HUES6 (cell line): Measurements from ENCODE around the gene VTA1.

Source experiments
- H3K27ac ChIP-seq: 2 replicates; pipeline ENCODE4 v1.7.0; 2013; ENCODE audit warnings: low read depth, mild to moderate bottlenecking, low read length, inconsistent platforms
- H3K27me3 ChIP-seq: 2 replicates; pipeline ENCODE4 v1.6.1; 2013; ENCODE audit warnings: low read length; ENCODE audit not compliant: control insufficient read depth, insufficient read depth
- H3K36me3 ChIP-seq: 2 replicates; pipeline ENCODE4 v1.6.1; 2013; ENCODE audit warnings: low read length; ENCODE audit not compliant: control insufficient read depth, insufficient read depth
- H3K4me1 ChIP-seq: 2 replicates; pipeline ENCODE4 v1.6.1; 2013; ENCODE audit warnings: low read length; ENCODE audit not compliant: control insufficient read depth, insufficient read depth
- H3K4me3 ChIP-seq: 2 replicates; pipeline ENCODE4 v1.5.1; 2013; ENCODE audit warnings: low read depth, low read length
- H3K9ac ChIP-seq: one replicate; pipeline ENCODE4 v1.6.1; 2013; ENCODE audit warnings: mild to moderate bottlenecking, low read length
- H3K9me3 ChIP-seq: 2 replicates; pipeline ENCODE4 v1.6.1; 2013; ENCODE audit warnings: low read depth, low read length; ENCODE audit not compliant: control insufficient read depth, insufficient read depth

Gene VTA1

GRCh38 chr6:142266060-142266459 lies 119.0 kb downstream of the VTA1 start:
- Histone ChIP-seq H3K27ac (no peak overlapping the region), H3K27me3 (no peaks in the 10 kb centered on the region; the same call in 1 of the 2 replicates), H3K9me3 (no peaks in the 10 kb centered on the region), H3K4me3 (no peak overlapping the region), H3K4me1 (no peaks in the 10 kb centered on the region), H3K9ac (no peak overlapping the region), H3K36me3 (no peaks in the 10 kb centered on the region)

GRCh38 chr6:142271476-142271875 lies 124.4 kb downstream of the VTA1 start:
- H3K27ac ChIP-seq: no peak overlapping the region
- no peaks in the 10 kb centered on the region for H3K4me1 ChIP-seq
- H3K9ac ChIP-seq: no peak overlapping the region
- no peaks in the 10 kb centered on the region for H3K9me3 ChIP-seq
- no peaks in the 10 kb centered on the region for H3K36me3 ChIP-seq
- H3K4me3 ChIP-seq: no peak overlapping the region
- H3K27me3 ChIP-seq: no peaks in the 10 kb centered on the region; the same call in 1 of the 2 replicates
